HG02943 (cell line): ENCODE data around the gene ELAVL2.

Experiments used
- ATAC-seq: cut with Tn5 transposase; IDR thresholded peaks from one replicate; pipeline ENCODE4 v1.9.1; 2021; ENCODE audit warnings: mild to moderate bottlenecking, low read depth, moderate library complexity; ENCODE audit not compliant: unreplicated experiment

ELAVL2 gene

GRCh38 chr9:23822261-23823169, 3.5 kb downstream of the ELAVL2 start:
- ATAC-seq, result no peak

- ATAC-seq, result no peak
Observed at GRCh38 chr9:23821375-23822181, 4.5 kb downstream of the ELAVL2 start.

GRCh38 chr9:23820451-23821374, 5.3 kb downstream of the ELAVL2 start:
- ATAC-seq, result no peak

GRCh38 chr9:23819403-23819802, 6.6 kb downstream of the ELAVL2 start:
- ATAC-seq, result no peak

- no peak for ATAC-seq
Observed at GRCh38 chr9:23814243-23814642, 11.8 kb downstream of the ELAVL2 start.

GRCh38 chr9:23812673-23813072, 13.4 kb downstream of the ELAVL2 start:
- no peak for ATAC-seq

GRCh38 chr9:23811633-23812032, 14.4 kb downstream of the ELAVL2 start:
- ATAC-seq, result no peak

- no peak for ATAC-seq
Observed at GRCh38 chr9:23803216-23803615, 22.8 kb downstream of the ELAVL2 start.

- ATAC-seq, result no peak
Observed at GRCh38 chr9:23801523-23801922, 24.5 kb downstream of the ELAVL2 start.

GRCh38 chr9:23799521-23799920, 26.5 kb downstream of the ELAVL2 start:
- no peak for ATAC-seq

GRCh38 chr9:23798325-23798724, 27.7 kb downstream of the ELAVL2 start:
- no peak for ATAC-seq

- ATAC-seq, result no peak
Observed at GRCh38 chr9:23796209-23796608, 29.8 kb downstream of the ELAVL2 start.

GRCh38 chr9:23790351-23791260, 35.4 kb downstream of the ELAVL2 start:
- no peak for ATAC-seq

- ATAC-seq, result no peak
Observed at GRCh38 chr9:23789529-23790254, 36.3 kb downstream of the ELAVL2 start.

GRCh38 chr9:23784962-23785361, 41.1 kb downstream of the ELAVL2 start:
- ATAC-seq, result no peak

- no peak for ATAC-seq
Observed at GRCh38 chr9:23783509-23783908, 42.5 kb downstream of the ELAVL2 start.

GRCh38 chr9:23779220-23779619, 46.8 kb downstream of the ELAVL2 start:
- no peak for ATAC-seq

GRCh38 chr9:23777328-23777727, 48.7 kb downstream of the ELAVL2 start:
- ATAC-seq, result no peak

GRCh38 chr9:23775549-23775948, 50.5 kb downstream of the ELAVL2 start:
- ATAC-seq, result no peak
